Spleen (tissue), 11 donors: Measurements from ENCODE around the gene TSHZ2. TPM values are rescaled to one million over a fixed set of nuclear protein-coding genes. Genes with fewer than 3 reads are reported as not detected.

Experiments
- DNase-seq: peaks from one replicate; pipeline ENCODE4 v3.0.0-alpha.2; 2020
- H3K27ac ChIP-seq, 8 donors: fragments of 200-600 bp; sonication (generic) in 7 of 8; 1 replicate in 4 of 8; 2 replicates in 4 of 8; pipeline versions ENCODE4 v1.5.0 to v1.8.0; 2016 to 2021; ENCODE audit warnings: inconsistent platforms in 4 of 8, mild to moderate bottlenecking in 4 of 8, moderate library complexity in 1 of 8
- H3K27me3 ChIP-seq, 7 donors: fragments of 200-600 bp; sonication (generic) in 6 of 7; replicated peaks in 1 of 7; 1 replicate in 4 of 7; 2 replicates in 3 of 7; pipeline versions ENCODE4 v1.5.0 to v1.8.0; 2016 to 2021; ENCODE audit warnings: inconsistent platforms in 3 of 7, mild to moderate bottlenecking in 1 of 7
- H3K36me3 ChIP-seq, 6 donors: fragments of 200-600 bp; sonication (generic) in 5 of 6; 1 replicate in 4 of 6; 2 replicates in 2 of 6; pipeline versions ENCODE4 v1.5.0 to v1.8.0; 2016 to 2021; ENCODE audit warnings: inconsistent platforms in 2 of 6
- H3K4me1 ChIP-seq, 6 donors: fragments of 200-600 bp; sonication (generic) in 5 of 6; 1 replicate in 3 of 6; 2 replicates in 3 of 6; pipeline versions ENCODE4 v1.5.0 to v1.8.0; 2016 to 2021; ENCODE audit warnings: inconsistent platforms in 3 of 6
- H3K4me3 ChIP-seq, 8 donors: fragments of 200-600 bp; sonication (generic) in 7 of 8; 1 replicate in 4 of 8; 2 replicates in 4 of 8; pipeline versions ENCODE4 v1.5.0 to v1.8.0; 2016 to 2021; ENCODE audit warnings: inconsistent platforms in 4 of 8, mild to moderate bottlenecking in 4 of 8, moderate library complexity in 2 of 8
- H3K9me3 ChIP-seq, 8 donors: fragments of 200-600 bp; sonication (generic) in 7 of 8; 1 replicate in 4 of 8; 2 replicates in 4 of 8; pipeline versions ENCODE4 v1.5.0 to v1.8.0; 2016 to 2021; ENCODE audit warnings: inconsistent platforms in 4 of 8
- CTCF ChIP-seq, 11 experiments: fragments of 200-600 bp in 7 of 11; fragments of 450-650 bp in 4 of 11; sonication (generic) in 4 of 11; IDR thresholded peaks in 8 of 11; conservative IDR thresholded peaks in 3 of 11; 1 replicate in 7 of 11; 2 replicates in 4 of 11; pipeline versions ENCODE4 v1.4.0 to v1.8.0; 2016 to 2021; ENCODE audit warnings: antibody characterized with exemption in 11 of 11, inconsistent platforms in 4 of 11, mild to moderate bottlenecking in 1 of 11
- POLR2A ChIP-seq, 3 donors: fragments of 450-650 bp; IDR thresholded peaks; one replicate each; pipeline ENCODE4 v1.5.1; 2017; ENCODE audit warnings: antibody characterized with exemption in 3 of 3, mild to moderate bottlenecking in 1 of 3
- POLR2AphosphoS5 ChIP-seq, 3 donors: sonication (generic); formaldehyde crosslinking; IDR thresholded peaks; one replicate each; pipeline ENCODE4 v1.5.1; 2017; ENCODE audit warnings: antibody characterized with exemption in 3 of 3
- WGBS, 5 donors: extraction: QIAGEN DNeasy Blood & Tissue Kit in 3 of 5; methylation state at CpG; one replicate each; pipeline versions ENCODE4 v1.1.5 to v1.1.7; 2013 to 2018; 5-methylcytosine and 5-hydroxymethylcytosine counted together
- intact Hi-C: fragments of 100-400 bp; cut with DNase I; formaldehyde crosslinking; loops from one replicate; pipeline ENCODE4 v1.15.0; 2023; ENCODE audit warnings: low total_unique reads
- polyA plus RNA-seq, 3 donors: library from polyadenylated mRNA; stranded (reverse); fragments of 200-250 nt; gene quantifications; one replicate each; pipeline ENCODE4 v1.2.1, GENCODE V29; 2013
- total RNA-seq, 7 donors: library from RNA; depleted of rRNA in 3 of 7; stranded (reverse); fragments of >200 nt in 3 of 7; fragmentation: NEBNext Ultra II Directional in 4 of 7; extraction: Animal tissue kit (Norgen Biotek cat#: 25700) in 4 of 7; gene quantifications; one replicate each; pipeline versions ENCODE4 v1.1.0 to v1.2.1, GENCODE V29; 2016 to 2021
- donor health status: healthy with polysubstance abuse.
- donor health status: DM: no; HTN: no; CAD: no; lungs with moderate emphysema.
- donor health status: DM: no; HTN: no; CAD: no.
- donor health status: Bipolar disorder and iron deficiency.
- donor health status: healthy.
- donor health status: DM: no; HTN: no; CAD: no.
- donor health status: DM: yes; HTN: yes; CAD: no.

Gene TSHZ2
- total and polyA plus RNA-seq, 10 donors = 0.86 to 19.2 (median 15.7) TPM

DNA sequence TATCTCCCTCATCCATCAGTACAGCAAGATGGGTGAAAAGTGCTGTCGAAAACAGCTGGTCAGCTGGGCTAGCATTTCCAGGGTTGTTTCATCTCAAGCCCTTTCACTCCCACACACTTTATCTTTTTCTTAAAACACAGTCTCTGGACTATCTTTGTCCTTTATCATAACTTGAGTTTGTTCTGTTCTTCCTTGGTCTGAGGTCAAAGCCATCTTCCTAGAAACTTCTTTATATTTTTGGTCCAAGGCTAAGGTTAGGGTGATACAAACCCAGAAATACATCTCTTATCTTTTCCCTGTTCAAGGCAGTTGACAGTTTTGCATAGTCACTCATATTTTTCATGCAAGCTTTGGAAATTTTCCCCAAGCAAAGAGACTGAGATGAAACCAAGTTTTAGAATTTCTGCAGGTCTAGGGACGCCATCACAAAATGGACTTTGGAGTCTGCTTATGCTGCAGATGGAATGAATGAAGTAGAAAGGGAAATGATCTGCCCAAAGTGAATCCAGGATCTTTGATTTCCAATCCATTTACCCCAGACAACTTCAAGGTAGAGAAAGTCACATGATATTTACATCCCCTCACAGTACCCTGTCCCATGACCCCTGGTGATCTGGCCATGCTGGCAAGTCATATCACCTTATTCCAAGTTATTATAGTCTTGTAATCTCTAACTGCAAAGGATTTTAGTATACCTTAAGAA is 324.4 kb downstream of the TSHZ2 start:
- intact Hi-C loops = no loop called here
- Histone ChIP-seq H3K27me3 (peaks cover 0 to 14% (median 0%) of the 10 kb centered on the region in 7 donors), H3K27ac (no peak overlapping the region), H3K36me3 (no peaks in the 10 kb centered on the region), H3K4me1 (peaks cover 0 to 9% (median 0%) of the 10 kb centered on the region in 6 donors), H3K4me3 (no peak overlapping the region), H3K9me3 (no peaks in the 10 kb centered on the region)
- no peak for DNase-seq
- 86 to 91% (median 87%) methylated on average over 2 of the region's 2 CpGs for WGBS, 5 donors
- TF ChIP-seq POLR2A (IDR thresholded peaks at IDR 0.05) (no peak), CTCF (IDR thresholded peaks at IDR 0.05 in 8 of 11, conservative IDR thresholded peaks at IDR 0.05 in 3 of 11) (no peak), POLR2AphosphoS5 (IDR thresholded peaks at IDR 0.05) (no peak)

DNA sequence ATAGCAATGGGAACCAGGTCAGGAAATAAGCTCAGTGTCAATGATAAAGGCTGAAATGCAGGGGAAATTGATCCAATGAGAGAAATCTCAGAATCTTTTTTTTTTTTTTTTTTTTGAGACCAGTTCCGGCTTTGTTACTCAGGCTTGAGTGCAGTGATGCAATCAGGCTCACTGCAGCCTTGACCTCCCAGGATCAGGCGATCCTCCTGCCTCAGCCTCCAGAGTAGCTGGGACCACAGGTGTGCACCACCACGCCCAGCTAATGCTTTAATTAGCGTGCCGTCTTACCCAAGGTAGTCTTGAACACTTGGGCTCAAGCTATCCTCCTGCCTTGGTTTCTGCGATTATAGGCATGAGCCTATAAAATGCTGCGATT is 325.0 kb downstream of the TSHZ2 start:
- whole genome bisulfite sequencing, 5 donors = 91 to 97% (median 96%) methylated on average over 7 of the region's 7 CpGs
- Histone ChIP-seq H3K4me3 (no peak overlapping the region), H3K4me1 (peaks cover 0 to 10% (median 0%) of the 10 kb centered on the region in 6 donors), H3K27ac (no peak overlapping the region), H3K27me3 (peaks cover 0 to 14% (median 0%) of the 10 kb centered on the region in 7 donors), H3K9me3 (no peaks in the 10 kb centered on the region), H3K36me3 (no peaks in the 10 kb centered on the region)
- intact Hi-C loops = no loop called here
- no peak for DNase-seq
- TF ChIP-seq POLR2AphosphoS5 (IDR thresholded peaks at IDR 0.05) = no peak
- TF ChIP-seq POLR2A (IDR thresholded peaks at IDR 0.05) = no peak
- no peak for TF ChIP-seq CTCF (IDR thresholded peaks at IDR 0.05 in 8 of 11, conservative IDR thresholded peaks at IDR 0.05 in 3 of 11)

- no peaks in the 10 kb centered on the region for H3K36me3 ChIP-seq
These were observed 326.1 kb downstream of the TSHZ2 start for GRCh38 chr20:53298260-53298659.

More at GRCh38 chr20:53298260-53298659, 326.1 kb downstream of the TSHZ2 start:
- no peak for TF ChIP-seq POLR2A (IDR thresholded peaks at IDR 0.05)
- TF ChIP-seq POLR2AphosphoS5 (IDR thresholded peaks at IDR 0.05) = no peak
- TF ChIP-seq CTCF (IDR thresholded peaks at IDR 0.05 in 8 of 11, conservative IDR thresholded peaks at IDR 0.05 in 3 of 11) = no peak
- peaks cover 0 to 14% (median 0%) of the 10 kb centered on the region in 7 donors for H3K27me3 ChIP-seq
- H3K4me1 ChIP-seq = peaks cover 0 to 14% (median 0%) of the 10 kb centered on the region in 6 donors
- intact Hi-C loops = no loop called here
- H3K27ac ChIP-seq = no peak overlapping the region
- H3K9me3 ChIP-seq = no peaks in the 10 kb centered on the region
- no peak for DNase-seq
- WGBS, 5 donors = 88 to 91% (median 90%) methylated on average over 6 of the region's 6 CpGs
- H3K4me3 ChIP-seq = no peak overlapping the region
